Activated CD8-positive, alpha-beta T cell treated with anti-CD3 and anti-CD28 coated beads for 36 hours (primary cell): ENCODE measurements around the gene XDH. TPM values are rescaled to one million over a fixed set of nuclear protein-coding genes. Genes with fewer than 3 reads are reported as not detected.

Experiments used
- ATAC-seq: fragments of 200-7000 bp; cut with Tn5 transposase; one replicate; pipeline ENCODE4 v1.10.0; 2021; ENCODE audit warnings: mild to moderate bottlenecking, moderate library complexity
- CTCF ChIA-PET: fragments of 350-600 bp; sonication (Branson Sonifier 250); formaldehyde crosslinking; loops from one replicate; lab custom pipeline; 2021; ENCODE audit warnings: antibody characterized with exemption; lab: Charles Lee
- POLR2A ChIA-PET: fragments of 350-600 bp; sonication (Branson Sonifier 250); formaldehyde crosslinking; loops from one replicate; lab custom pipeline; 2021; ENCODE audit warnings: antibody characterized with exemption; lab: Charles Lee
- DNase-seq: peaks from one replicate; pipeline ENCODE4 v3.0.0-alpha.2; 2020
- H3K27ac Mint-ChIP-seq: one replicate; pipeline ENCODE4 v1.8.0; 2021; ENCODE audit warnings: mild to moderate bottlenecking, mixed read lengths
- H3K27me3 Mint-ChIP-seq: one replicate; pipeline ENCODE4 v1.8.0; 2021; ENCODE audit warnings: mixed read lengths
- H3K36me3 Mint-ChIP-seq: one replicate; pipeline ENCODE4 v1.8.0; 2021; ENCODE audit warnings: low read depth, mixed read lengths
- H3K4me1 Mint-ChIP-seq: one replicate; pipeline ENCODE4 v1.8.0; 2021; ENCODE audit warnings: low read depth, mixed read lengths
- H3K4me3 Mint-ChIP-seq: one replicate; pipeline ENCODE4 v1.8.0; 2021; ENCODE audit warnings: mild to moderate bottlenecking, moderate library complexity, mixed read lengths
- H3K9me3 Mint-ChIP-seq: one replicate; pipeline ENCODE4 v1.8.0; 2021; ENCODE audit warnings: mixed read lengths
- intact Hi-C: fragments of 100-400 bp; cut with micrococcal nuclease; formaldehyde crosslinking; loops from one replicate; pipeline ENCODE4 v1.10.0; 2022
- total RNA-seq, 2 experiments: library from RNA; stranded (reverse); gene quantifications; one replicate each; pipeline ENCODE4 v1.2.3, GENCODE V29; 2021
- TF ChIP-seq, protein P1 (sequence below): fragments of 200-600 bp; IDR thresholded peaks from one replicate; pipeline ENCODE4 v1.8.0; 2022; ENCODE audit warnings: antibody characterized with exemption, mild to moderate bottlenecking

Gene XDH
- total RNA-seq, 2 experiments from 2014 or later: 0.16 TPM; not detected in 1

- Mint-ChIP-seq H3K4me1 (peaks cover 23% of the 10 kb centered on the region), H3K27me3 (no peaks in the 10 kb centered on the region), H3K9me3 (no peaks in the 10 kb centered on the region), H3K36me3 (no peaks in the 10 kb centered on the region), H3K4me3 (no peak overlapping the region), H3K27ac (no peak overlapping the region)
- intact Hi-C loops: loop anchor here (10.0 kb wide), 1 partner anchor 153 kb away; no protein-coding TSS in a partner anchor
- DNase-seq: no peak
- TF ChIP-seq, protein P1, sequence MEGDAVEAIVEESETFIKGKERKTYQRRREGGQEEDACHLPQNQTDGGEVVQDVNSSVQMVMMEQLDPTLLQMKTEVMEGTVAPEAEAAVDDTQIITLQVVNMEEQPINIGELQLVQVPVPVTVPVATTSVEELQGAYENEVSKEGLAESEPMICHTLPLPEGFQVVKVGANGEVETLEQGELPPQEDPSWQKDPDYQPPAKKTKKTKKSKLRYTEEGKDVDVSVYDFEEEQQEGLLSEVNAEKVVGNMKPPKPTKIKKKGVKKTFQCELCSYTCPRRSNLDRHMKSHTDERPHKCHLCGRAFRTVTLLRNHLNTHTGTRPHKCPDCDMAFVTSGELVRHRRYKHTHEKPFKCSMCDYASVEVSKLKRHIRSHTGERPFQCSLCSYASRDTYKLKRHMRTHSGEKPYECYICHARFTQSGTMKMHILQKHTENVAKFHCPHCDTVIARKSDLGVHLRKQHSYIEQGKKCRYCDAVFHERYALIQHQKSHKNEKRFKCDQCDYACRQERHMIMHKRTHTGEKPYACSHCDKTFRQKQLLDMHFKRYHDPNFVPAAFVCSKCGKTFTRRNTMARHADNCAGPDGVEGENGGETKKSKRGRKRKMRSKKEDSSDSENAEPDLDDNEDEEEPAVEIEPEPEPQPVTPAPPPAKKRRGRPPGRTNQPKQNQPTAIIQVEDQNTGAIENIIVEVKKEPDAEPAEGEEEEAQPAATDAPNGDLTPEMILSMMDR: no peak
- CTCF ChIA-PET: interaction anchor here (5.9 kb wide), 1 partner anchor 614 kb away, joined by 34 read pairs; no protein-coding TSS in a partner anchor
- POLR2A ChIA-PET: no interaction called here
- ATAC-seq: no peak
Observed at GRCh38 chr2:31327505-31327904, 87.0 kb downstream of the XDH start.

- H3K27me3 Mint-ChIP-seq: no peaks in the 10 kb centered on the region
Observed at GRCh38 chr2:31324016-31324633, 90.4 kb downstream of the XDH start.

DNA sequence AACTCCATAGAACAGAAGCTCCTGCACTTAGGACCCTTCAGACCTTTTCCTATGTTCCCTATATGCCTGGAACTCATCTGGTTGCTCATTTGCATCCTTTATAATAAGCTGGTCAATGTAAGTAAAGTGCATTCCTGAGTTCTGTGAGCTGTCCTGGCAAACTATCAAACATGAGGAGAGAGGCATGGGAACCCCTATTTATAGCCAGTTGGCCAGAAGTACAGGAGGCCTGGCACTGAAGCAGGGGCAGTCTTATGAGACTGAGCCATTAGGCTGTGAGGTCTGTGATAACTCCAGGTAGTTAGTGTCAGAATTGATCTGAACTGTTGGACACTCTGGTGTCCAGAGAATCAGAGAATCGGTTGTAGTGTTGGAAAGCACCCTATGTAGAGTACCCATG, 92.2 kb downstream of the XDH start:
- CTCF ChIA-PET: interaction anchor here (1.0 to 3.6 kb wide), 3 partner anchors 11 to 610 kb away, joined by 3 to 14 read pairs (median 4); no protein-coding TSS in a partner anchor
- DNase-seq (no peak), ATAC-seq (no peak)
- Mint-ChIP-seq H3K9me3 (no peaks in the 10 kb centered on the region), H3K4me3 (no peak overlapping the region), H3K4me1 (peaks cover 56% of the 10 kb centered on the region), H3K27ac (no peak overlapping the region), H3K36me3 (no peaks in the 10 kb centered on the region), H3K27me3 (no peaks in the 10 kb centered on the region)
- intact Hi-C loops: loop anchor here (10.0 kb wide), 1 partner anchor 148 kb away; no protein-coding TSS in a partner anchor
- POLR2A ChIA-PET: interaction anchor here (1.1 kb wide), 1 partner anchor 41 kb away, joined by 3 read pairs; no protein-coding TSS in a partner anchor
- TF ChIP-seq, protein P1: no peak

More at GRCh38 chr2:31324016-31324633, 90.4 kb downstream of the XDH start:
- ATAC-seq (peak; percentile 56), DNase-seq (no peak)
- Mint-ChIP-seq H3K4me3 (no peak overlapping the region), H3K9me3 (no peaks in the 10 kb centered on the region), H3K4me1 (peaks cover 39% of the 10 kb centered on the region), H3K27ac (peak overlapping the region; percentile 65), H3K36me3 (no peaks in the 10 kb centered on the region)
- ChIA-PET POLR2A (no interaction called here), CTCF (interaction anchor here (3.6 kb wide), 1 partner anchor 9 kb away, joined by 14 read pairs; no protein-coding TSS in a partner anchor)
- intact Hi-C loops: loop anchor here (10.0 kb wide), 1 partner anchor 149 kb away; no protein-coding TSS in a partner anchor
- TF ChIP-seq, protein P1: no peak

GRCh38 chr2:31319406-31320175, 95.0 kb downstream of the XDH start:
- ChIA-PET POLR2A (no interaction called here), CTCF (no interaction called here)
- intact Hi-C loops: loop anchor here (10.0 kb wide), 1 partner anchor 145 kb away; no protein-coding TSS in a partner anchor
- Mint-ChIP-seq H3K9me3 (no peaks in the 10 kb centered on the region), H3K4me3 (no peak overlapping the region), H3K36me3 (no peaks in the 10 kb centered on the region), H3K27ac (peak overlapping the region; percentile 39), H3K4me1 (peaks cover 59% of the 10 kb centered on the region), H3K27me3 (no peaks in the 10 kb centered on the region)
- TF ChIP-seq, protein P1: no peak
- peak; percentile 42 for DNase-seq
- peak; percentile 70 for ATAC-seq
